GM18867 (cell line): ENCODE data around the gene HABP4.

Source experiments
- ATAC-seq: cut with Tn5 transposase; IDR thresholded peaks from one replicate; pipeline ENCODE4 v1.9.1; 2021; ENCODE audit warnings: mild to moderate bottlenecking, moderate library complexity; ENCODE audit not compliant: unreplicated experiment

Gene HABP4

GRCh38 chr9:96467784-96468183, 17.8 kb downstream of the HABP4 start:
- no peak for ATAC-seq

DNA sequence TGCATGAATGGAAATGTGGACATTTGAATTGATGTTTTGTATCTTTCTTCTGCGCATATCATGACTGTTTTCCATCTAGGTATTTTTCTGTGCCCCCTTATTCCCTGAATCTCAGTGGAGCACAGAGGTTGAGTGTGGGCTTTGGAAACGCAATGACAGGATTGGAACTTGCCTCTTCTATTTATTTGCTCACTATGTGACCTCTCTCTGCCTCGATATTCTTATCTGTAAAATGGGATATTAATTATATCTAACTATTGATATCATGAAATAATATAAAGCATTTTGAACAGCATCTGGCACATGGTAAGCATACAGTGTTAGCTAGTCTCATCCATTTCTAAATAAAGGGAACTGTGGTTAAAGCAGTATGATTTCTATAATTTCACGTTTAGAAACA, 26.0 kb downstream of the HABP4 start:
- no peak for ATAC-seq

- no peak for ATAC-seq
These were observed 26.6 kb downstream of the HABP4 start for GRCh38 chr9:96476591-96476990.

DNA sequence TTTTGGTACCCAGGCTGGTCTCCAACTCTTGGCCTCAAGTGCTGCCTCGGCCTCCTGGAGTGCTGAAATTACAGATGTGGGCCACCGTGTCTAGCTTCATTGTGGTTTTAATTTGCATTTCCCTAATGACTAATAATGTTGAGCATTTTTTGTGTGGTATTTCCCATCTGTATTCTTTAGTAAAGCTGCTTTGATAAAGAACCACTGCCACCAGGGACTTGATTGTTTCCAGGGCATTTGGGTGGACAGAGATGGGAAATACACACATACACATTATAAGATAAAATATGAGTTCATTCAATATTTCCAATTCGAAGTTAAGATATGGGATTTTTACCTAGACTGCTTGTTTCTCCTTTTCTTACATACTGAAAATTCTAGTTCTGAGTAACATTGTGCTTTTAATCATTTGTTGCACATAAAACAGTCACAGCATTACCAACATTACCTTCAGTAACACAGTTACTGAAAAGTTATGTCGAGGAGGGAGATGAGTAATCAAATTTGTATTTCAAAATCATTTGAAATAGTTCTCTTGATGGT, 28.9 kb downstream of the HABP4 start:
- ATAC-seq: peak; percentile 81

DNA sequence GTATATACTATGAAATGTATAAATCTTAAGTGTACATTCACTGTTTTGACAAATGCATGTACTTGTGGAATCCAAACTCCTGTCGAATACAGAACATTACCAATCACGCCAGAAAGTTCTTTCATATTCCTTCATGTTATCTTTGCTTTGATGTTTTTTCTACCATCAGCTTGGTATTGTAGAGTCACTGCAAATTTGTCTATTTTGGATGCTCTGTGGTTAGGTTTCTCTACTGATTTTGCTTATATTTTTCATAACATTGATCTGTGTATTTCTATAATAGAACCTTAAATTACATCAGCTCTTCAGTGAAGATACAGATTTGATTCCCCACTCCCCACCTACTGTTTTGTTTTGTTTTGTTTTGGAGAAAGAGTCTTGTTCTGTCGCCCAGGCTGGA, 30.8 kb downstream of the HABP4 start:
- no peak for ATAC-seq

- ATAC-seq: no peak
These were observed 32.5 kb downstream of the HABP4 start for GRCh38 chr9:96482476-96482875.

DNA sequence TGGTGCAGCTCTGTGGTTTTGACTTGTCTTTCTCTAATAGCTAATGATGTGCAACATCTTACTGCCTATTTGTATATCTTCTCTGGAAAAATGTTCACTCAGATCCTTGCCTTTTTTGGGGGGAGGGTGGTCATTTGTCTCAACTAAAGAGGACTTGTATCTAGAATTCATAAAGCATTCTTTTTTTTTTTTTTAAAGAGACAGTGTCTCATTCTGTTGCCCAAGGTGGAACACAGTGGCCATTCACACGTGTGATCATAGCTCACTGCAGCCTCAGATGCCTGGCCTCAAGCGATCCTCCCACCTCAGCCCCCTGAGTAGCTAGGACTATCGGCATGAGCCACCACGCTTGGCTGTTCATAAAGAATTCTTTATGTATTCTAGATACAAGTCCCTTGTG, 33.2 kb downstream of the HABP4 start:
- no peak for ATAC-seq

DNA sequence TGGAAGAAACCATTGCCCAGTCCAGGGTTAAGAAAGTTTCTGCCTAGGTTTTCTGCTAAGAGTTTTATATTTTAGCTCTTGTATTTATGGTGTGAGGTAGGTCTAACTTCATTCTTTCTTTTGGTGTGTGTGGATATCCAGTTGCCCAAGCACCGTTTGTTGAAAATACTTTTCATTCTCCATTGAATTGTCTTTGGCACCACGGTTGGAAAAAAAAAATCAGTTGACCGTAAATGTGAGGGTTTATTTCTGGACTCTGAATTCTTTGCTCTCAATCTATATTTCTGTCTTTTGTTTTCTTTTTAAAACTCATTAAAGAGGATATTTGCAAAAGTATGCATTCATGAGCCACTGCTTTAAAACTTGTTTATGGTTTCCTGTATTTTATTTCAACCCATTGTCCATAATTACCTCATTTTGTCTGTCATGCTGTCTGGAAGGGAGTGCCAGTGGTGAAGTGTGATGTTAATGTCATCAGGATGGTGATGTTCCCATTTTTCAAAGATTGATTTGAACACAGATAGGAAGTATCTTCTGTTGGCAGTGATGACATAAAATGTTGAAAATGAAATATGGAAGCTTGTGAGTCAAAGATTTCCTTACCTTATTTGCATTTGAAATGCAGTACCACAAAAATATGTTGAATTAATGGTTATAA, 33.9 kb downstream of the HABP4 start:
- no peak for ATAC-seq

DNA sequence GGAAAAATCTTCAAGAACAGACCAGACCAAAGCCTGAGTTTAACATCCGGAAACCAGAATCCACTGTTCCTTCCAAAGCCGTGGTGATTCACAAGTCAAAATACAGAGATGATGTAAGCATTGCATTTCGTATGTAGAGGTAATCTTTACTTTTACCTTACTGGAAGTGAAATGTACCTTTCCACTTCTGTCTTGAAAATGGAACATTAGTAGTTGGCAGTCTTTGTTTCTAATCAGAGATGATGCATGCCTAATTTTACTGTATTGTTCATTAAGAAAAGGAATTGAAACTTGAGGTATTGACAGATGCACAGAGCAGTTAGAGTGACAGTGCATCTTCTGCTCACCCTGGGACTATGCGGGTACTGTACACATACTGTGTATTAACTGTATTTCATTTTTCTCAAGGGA, 34.6 kb downstream of the HABP4 start:
- ATAC-seq: peak; percentile 97

DNA sequence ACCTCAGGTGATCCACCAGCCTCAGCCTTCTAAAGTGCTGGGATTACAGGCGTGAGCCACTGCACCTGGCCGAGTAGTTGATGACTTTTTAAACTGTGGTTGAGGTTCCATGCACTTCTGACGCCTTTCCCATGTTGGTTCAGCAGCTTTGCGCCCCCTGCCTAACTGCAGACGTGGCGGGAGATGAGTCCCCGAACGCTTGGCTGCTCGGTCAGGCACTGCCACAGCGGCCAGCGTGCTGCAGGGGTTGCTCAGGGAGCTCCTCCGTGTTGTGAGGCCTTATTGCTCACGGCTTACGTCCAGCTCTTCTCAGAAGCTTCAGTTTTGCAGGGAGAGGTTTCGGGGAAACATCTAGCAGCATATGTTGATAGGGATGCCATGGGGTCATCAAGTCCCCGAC, 35.3 kb downstream of the HABP4 start:
- no peak for ATAC-seq

DNA sequence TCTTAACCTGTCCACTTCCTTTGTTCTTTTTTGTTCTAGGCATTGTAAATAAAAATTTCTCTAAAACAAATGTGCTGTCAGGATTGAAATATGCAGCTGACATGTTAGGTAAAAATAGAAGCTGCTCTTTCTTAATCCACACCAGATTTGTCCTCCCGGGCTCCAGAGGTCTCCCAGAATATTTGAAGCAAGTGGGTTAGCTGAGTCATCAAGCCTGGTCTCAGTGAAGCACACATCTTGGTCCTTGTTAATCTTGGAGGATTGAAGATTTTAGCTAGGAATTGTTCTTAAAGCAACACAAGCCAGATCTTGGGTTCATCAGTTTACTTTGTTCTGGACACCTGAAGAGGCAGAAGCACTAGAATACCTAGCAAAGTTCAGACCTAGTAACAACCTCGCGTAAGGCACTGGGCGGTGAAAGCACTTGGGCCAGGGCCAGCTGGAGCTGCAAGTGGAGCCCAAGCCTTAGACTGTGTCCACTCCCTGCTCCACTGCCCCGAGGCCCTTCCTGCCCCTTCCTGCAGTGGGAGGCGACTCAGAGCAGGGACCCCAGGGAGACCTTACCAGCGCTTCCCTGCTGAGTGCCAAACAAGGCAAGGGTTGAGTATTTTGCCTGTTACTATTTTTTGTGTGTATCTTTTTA, 36.5 kb downstream of the HABP4 start:
- ATAC-seq: no peak

DNA sequence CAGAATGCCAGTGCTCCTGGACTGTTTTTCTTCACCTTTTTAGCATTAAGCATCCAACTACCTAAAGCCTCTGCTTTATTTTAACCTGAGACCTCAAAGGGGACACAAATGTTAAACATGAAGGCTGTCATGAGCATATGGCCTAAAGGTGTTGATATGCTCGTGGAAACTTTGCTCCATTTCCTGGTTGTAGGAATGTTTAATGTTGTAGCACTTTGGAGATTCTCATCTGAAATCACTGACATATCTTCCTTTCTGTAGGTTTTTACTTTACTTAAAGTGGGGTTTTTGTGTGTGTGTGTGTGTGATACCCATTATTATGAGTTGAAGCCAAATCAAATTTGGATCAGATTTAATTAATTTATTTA, 37.0 kb downstream of the HABP4 start:
- ATAC-seq: no peak

- ATAC-seq: no peak
These were observed 38.0 kb downstream of the HABP4 start for GRCh38 chr9:96487949-96488348.

- ATAC-seq: no peak
These were observed 39.6 kb downstream of the HABP4 start for GRCh38 chr9:96489482-96489979.

- no peak for ATAC-seq
These were observed 40.6 kb downstream of the HABP4 start for GRCh38 chr9:96490534-96491078.

DNA sequence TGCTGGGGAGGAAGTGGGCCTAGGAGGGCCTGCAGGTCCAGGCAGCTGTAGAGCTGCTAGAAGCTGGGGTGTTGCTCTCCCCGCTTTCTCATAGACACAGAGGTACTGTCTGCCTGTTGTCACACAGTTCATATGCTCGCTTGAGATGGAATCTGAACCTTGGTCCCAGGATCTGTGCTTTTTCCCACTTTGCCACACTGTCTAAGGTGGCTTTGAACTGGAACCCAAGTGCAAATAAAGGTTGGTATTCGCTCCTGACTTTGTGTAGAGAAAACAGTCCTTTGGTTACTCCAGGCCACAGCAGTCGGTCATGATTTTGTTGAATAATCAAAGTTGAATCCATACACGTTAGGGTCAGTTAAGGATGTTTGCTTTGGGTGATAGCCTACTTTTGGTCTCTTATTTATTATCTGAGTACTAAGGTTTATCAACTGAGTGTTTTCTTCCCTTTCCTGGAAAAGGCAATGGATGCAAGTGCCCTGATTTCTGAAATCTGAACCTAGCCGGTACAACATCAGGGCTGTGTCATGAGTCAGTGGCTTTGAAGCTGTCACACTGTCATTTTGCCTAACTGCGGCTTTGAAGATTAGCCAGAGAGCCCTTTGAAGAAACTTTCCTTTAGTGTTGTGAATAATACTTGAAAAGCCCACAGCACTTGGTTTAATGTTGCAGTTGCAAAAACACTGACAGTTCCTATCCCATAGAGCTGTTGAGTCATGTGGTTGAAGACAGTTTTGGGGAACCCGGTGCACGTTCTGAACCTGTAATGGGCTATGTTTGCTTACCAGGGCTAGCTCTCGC, 41.3 kb downstream of the HABP4 start:
- ATAC-seq: no peak

DNA sequence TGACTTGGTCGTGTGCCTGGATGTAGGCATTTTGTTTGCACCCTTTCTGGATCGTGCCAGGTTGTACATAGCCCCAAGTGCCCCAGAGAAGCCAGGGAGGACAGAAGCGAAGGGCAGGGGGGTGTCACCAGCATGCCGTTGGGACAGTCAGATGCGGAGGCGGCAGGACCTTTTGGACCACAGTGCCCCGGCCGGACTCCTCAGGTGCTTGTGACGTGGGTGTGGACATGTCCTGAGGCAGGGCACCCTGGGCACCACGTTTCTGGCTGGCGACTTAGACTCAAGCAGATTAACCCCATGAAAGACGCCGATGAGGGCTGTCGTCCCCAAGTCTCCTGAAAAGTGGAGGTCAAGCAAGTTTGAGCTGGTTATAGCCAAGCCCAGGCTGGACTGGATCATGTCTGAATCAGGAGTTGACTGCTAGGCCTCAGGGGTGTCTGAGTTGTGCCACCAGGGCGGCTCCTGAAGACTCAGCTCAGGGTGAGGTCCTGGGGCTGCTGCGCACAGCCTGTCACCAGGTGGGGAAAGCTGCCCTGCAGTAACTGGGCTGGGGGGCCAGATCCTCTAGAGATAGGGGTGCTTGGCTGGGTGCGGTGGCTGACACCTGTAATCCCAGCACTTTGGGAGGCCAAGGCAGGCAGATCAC, 42.0 kb downstream of the HABP4 start:
- ATAC-seq: no peak

DNA sequence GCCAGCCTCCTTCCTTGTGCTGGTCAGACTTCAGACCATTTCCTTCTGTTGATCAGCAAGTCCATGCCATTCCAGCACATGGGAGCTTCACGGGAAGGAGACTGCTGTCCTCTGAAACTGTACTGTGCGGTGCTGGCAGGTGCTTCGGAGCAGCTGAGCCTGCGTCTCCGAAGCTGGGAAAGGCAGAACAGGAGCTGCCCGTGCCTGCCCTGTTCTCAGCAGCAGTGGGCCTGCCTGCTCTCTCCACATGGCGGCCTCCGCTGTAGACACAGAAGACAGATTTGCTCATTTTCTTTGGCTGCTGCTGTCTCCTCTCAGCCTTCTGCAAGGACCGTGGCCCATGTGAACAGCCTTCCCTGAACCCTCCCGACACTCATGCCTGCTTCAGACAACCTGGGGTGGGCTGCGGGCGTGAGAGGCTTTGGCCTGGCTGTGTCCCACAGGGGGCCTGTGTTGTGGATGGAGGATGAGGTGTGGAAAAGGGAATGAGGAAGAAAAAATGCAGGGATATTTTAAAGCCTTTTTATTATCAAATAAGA, 43.1 kb downstream of the HABP4 start:
- ATAC-seq: no peak

DNA sequence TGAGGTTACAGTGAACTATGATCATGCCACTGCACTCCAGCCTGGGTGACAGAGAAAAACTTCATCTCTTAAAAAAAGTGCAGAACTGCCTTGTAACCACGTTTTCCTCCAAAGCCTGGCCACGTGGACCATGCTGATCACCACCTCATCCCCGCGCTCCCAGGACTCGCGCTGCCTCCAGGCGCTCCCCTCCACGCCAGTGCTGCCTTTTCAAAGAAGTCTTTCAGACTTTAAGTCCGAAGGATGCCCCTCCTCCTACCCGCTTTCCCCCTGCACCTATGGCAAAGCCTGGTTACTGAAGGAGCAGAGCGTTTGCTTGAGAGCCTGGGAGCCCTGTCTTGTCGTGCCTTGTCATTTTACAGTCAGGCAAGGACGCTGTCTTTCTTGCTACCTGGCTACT, 43.8 kb downstream of the HABP4 start:
- no peak for ATAC-seq

DNA sequence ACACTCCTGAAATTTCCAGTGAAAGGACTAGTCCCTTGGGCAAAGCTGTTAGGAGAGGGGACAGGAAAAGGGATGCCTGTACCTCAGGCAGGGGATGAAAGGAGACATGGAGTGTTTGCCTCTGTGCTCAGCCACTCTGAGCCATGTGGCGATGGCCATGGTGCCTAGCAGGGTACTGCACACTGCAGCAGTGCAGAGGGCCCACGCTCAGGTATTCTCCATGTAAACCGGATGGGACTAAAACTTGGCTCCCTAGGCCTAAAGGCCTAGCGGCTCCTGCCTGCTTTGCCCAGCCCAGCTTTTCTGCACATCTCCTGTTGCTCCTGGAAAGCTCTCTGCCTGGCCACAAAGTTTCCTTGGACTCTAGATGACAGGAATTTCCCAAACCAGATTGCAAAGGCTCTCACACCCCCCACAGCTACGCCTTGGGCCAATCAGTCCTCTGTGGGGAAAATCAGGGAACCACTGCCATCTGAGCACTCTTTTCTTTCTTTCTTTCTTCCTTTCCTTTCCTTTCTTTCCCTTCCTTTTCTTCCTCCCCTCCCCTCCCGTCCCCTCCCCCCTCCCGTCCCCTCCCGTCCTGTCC, 44.3 kb downstream of the HABP4 start:
- no peak for ATAC-seq
